Vagina (tissue), 2 donors: ENCODE results near the gene BEST1. TPM values are rescaled to one million over a fixed set of nuclear protein-coding genes. Genes with fewer than 3 reads are reported as not detected.

ENCODE experiments used
- DNase-seq, 2 donors: peaks; one replicate each; pipeline ENCODE4 v3.0.0-alpha.2; 2017; ENCODE audit errors: extremely low spot score in 2 of 2
- H3K27ac ChIP-seq: fragments of 200-600 bp; sonication (generic); one replicate; pipeline ENCODE4 v1.5.1; 2019
- H3K27me3 ChIP-seq: fragments of 200-600 bp; sonication (generic); one replicate; pipeline ENCODE4 v1.5.1; 2019
- H3K36me3 ChIP-seq, 2 donors: fragments of 200-600 bp; sonication (generic); one replicate each; pipeline ENCODE4 v1.5.1; 2017 to 2019
- H3K4me1 ChIP-seq: fragments of 200-600 bp; sonication (generic); one replicate; pipeline ENCODE4 v1.5.1; 2019
- H3K4me3 ChIP-seq, 2 donors: fragments of 200-600 bp; sonication (generic); 1 replicate in 1 of 2; 2 replicates in 1 of 2; pipeline ENCODE4 v1.5.1; 2016 to 2019
- H3K9me3 ChIP-seq: fragments of 200-600 bp; sonication (generic); one replicate; pipeline ENCODE4 v1.5.1; 2019
- POLR2A ChIP-seq, 2 donors: fragments of 450-650 bp; IDR thresholded peaks; one replicate each; pipeline ENCODE4 v1.6.1; 2017; ENCODE audit warnings: antibody characterized with exemption in 2 of 2, mild to moderate bottlenecking in 2 of 2, moderate library complexity in 2 of 2
- POLR2AphosphoS5 ChIP-seq, 2 donors: sonication (generic); formaldehyde crosslinking; IDR thresholded peaks; one replicate each; pipeline ENCODE4 v1.9.0; 2017; ENCODE audit warnings: antibody characterized with exemption in 2 of 2, mild to moderate bottlenecking in 2 of 2, low read depth in 1 of 2; ENCODE audit not compliant: insufficient read depth in 1 of 2
- intact Hi-C: fragments of 100-400 bp; cut with DNase I; formaldehyde crosslinking; loops from one replicate; pipeline ENCODE4 v1.15.1; 2023
- total RNA-seq: library from RNA; depleted of rRNA; stranded (reverse); fragments of >200 nt; gene quantifications from one replicate; pipeline ENCODE4 v1.2.3, GENCODE V29; 2016
- TF ChIP-seq, protein P1 (sequence below), 3 experiments: fragments of 450-650 bp in 2 of 3; fragments of 200-600 bp in 1 of 3; sonication (generic) in 1 of 3; IDR thresholded peaks; one replicate each; pipeline ENCODE4 v1.5.1; 2017 to 2019; ENCODE audit warnings: antibody characterized with exemption in 3 of 3, mild to moderate bottlenecking in 2 of 3, moderate library complexity in 2 of 3

The BEST1 gene
- total RNA-seq, 1 donor from 2014 or later, result 4.4 TPM

GRCh38 chr11:61919705-61920631 lies 30.2 kb upstream of the BEST1 start:
- Histone ChIP-seq H3K4me1 (peaks cover 63% of the 10 kb centered on the region), H3K4me3 (no peak overlapping the region), H3K27ac (peak overlapping the region; percentile 85), H3K27me3 (no peaks in the 10 kb centered on the region), H3K9me3 (no peaks in the 10 kb centered on the region), H3K36me3 (no peaks in the 10 kb centered on the region)
- TF ChIP-seq POLR2A (IDR thresholded peaks at IDR 0.05), result no peak
- TF ChIP-seq POLR2AphosphoS5 (IDR thresholded peaks at IDR 0.05; ENCODE audit: insufficient read depth in 1 of 2, low read depth in 1 of 2), result no peak
- TF ChIP-seq, protein P1, sequence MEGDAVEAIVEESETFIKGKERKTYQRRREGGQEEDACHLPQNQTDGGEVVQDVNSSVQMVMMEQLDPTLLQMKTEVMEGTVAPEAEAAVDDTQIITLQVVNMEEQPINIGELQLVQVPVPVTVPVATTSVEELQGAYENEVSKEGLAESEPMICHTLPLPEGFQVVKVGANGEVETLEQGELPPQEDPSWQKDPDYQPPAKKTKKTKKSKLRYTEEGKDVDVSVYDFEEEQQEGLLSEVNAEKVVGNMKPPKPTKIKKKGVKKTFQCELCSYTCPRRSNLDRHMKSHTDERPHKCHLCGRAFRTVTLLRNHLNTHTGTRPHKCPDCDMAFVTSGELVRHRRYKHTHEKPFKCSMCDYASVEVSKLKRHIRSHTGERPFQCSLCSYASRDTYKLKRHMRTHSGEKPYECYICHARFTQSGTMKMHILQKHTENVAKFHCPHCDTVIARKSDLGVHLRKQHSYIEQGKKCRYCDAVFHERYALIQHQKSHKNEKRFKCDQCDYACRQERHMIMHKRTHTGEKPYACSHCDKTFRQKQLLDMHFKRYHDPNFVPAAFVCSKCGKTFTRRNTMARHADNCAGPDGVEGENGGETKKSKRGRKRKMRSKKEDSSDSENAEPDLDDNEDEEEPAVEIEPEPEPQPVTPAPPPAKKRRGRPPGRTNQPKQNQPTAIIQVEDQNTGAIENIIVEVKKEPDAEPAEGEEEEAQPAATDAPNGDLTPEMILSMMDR (IDR thresholded peaks at IDR 0.05), result no peak
- DNase-seq, result peak in 1 of 2 donors; percentile 87
- intact Hi-C loops, result no loop called here

DNA sequence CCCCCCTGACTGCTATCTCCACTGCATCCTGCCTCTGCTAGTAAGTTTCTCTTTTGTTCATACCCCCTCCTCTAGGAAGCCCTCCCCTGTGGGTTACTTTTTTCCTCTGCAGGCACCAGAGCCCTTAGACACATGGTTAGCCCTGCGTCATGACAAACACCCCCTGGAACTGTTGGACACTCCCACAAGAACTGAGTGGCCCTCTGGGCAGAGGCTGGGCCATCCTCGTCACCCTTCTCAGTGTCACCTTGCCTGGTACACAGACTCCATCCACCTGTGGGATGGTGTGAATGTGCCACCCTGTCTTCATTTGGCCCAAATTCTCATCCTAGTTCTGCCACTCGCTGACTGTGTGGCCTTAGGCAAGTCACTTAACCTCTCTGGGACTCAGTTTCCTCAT lies 28.7 kb upstream of the BEST1 start:
- Histone ChIP-seq H3K27ac (peak overlapping the region; percentile 94), H3K36me3 (no peaks in the 10 kb centered on the region), H3K4me3 (no peak overlapping the region), H3K4me1 (peaks cover 55% of the 10 kb centered on the region), H3K27me3 (no peaks in the 10 kb centered on the region), H3K9me3 (no peaks in the 10 kb centered on the region)
- TF ChIP-seq, protein P1 (IDR thresholded peaks at IDR 0.05), result no peak
- TF ChIP-seq POLR2A (IDR thresholded peaks at IDR 0.05), result no peak
- TF ChIP-seq POLR2AphosphoS5 (IDR thresholded peaks at IDR 0.05; ENCODE audit: insufficient read depth in 1 of 2, low read depth in 1 of 2), result no peak
- DNase-seq, result no peak
- intact Hi-C loops, result no loop called here

GRCh38 chr11:61922539-61922938 lies 27.6 kb upstream of the BEST1 start:
- Histone ChIP-seq H3K27ac (peak overlapping the region; percentile 94), H3K27me3 (no peaks in the 10 kb centered on the region), H3K4me3 (no peak overlapping the region), H3K4me1 (peaks cover 55% of the 10 kb centered on the region), H3K36me3 (no peaks in the 10 kb centered on the region), H3K9me3 (no peaks in the 10 kb centered on the region)
- TF ChIP-seq POLR2AphosphoS5 (IDR thresholded peaks at IDR 0.05; ENCODE audit: insufficient read depth in 1 of 2, low read depth in 1 of 2), result peak; percentile 16 to 44
- TF ChIP-seq, protein P1 (IDR thresholded peaks at IDR 0.05), result no peak
- intact Hi-C loops, result no loop called here
- peak in 1 of 2 donors; percentile 95 for DNase-seq

DNA sequence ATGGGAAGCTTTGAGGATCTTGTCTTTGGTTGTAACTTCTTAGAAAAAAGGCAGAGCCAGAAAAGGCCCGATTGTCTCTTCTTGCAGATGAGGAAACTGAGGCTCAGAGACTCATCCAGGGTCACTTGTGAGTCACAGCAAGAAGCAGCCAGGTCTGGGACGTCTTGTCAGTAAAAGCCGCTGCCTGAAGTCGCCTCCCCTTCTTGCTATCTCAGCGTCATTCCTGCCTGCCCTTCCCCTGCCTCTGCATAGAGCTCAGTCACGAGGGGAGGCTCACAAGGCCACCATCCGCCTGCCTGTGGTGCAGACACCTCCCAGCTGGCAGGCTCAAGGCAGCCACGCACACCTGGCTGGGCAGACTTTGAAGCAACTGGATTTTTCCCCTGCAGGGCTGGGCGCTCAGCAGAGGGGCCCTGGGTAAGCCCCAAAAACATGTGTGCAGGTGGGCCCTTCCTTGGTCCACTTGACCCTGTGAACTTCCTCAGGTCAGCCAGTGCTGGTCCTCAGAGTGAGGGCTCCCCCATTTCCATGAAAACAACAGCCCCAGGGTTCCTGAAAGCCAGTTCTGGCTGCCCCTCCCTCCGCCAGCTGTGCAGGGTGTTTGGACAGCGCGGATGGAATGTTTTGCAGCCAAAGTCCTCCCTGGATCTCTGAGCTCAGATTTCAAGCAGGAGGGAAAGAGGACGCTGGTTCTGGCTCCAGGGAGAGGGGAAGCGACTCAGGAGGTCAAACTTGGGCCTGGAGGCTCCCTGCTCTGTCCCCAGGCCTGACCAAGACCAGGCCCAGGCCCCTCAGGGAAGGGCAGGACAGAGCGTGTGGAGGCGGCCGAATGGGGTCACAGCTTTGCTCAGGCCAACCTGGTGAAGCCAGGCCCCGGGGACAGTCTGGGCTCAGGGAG lies 26.7 kb upstream of the BEST1 start:
- Histone ChIP-seq H3K27ac (peak overlapping the region; percentile 94), H3K27me3 (no peaks in the 10 kb centered on the region), H3K4me1 (peaks cover 47% of the 10 kb centered on the region), H3K36me3 (no peaks in the 10 kb centered on the region), H3K4me3 (no peak overlapping the region), H3K9me3 (no peaks in the 10 kb centered on the region)
- peak in 1 of 2 donors; percentile 94 for DNase-seq
- intact Hi-C loops, result no loop called here
- peak; percentile 21 to 77 for TF ChIP-seq POLR2AphosphoS5 (IDR thresholded peaks at IDR 0.05; ENCODE audit: insufficient read depth in 1 of 2, low read depth in 1 of 2)
- TF ChIP-seq, protein P1 (IDR thresholded peaks at IDR 0.05), result no peak
- TF ChIP-seq POLR2A (IDR thresholded peaks at IDR 0.05), result no peak
